Peyer's patch (tissue), 4 donors: ENCODE measurements around the gene PRKD1. TPM values are rescaled to one million over a fixed set of nuclear protein-coding genes. Genes with fewer than 3 reads are reported as not detected.

ENCODE experiments used
- DNase-seq, 3 donors: peaks; one replicate each; pipeline ENCODE4 v3.0.0-alpha.2; 2017 to 2019
- H3K27ac ChIP-seq, 4 donors: fragments of 200-600 bp; sonication (generic); one replicate each; pipeline ENCODE4 v1.5.1; 2016 to 2019
- H3K27me3 ChIP-seq, 2 donors: fragments of 200-600 bp; sonication (generic); one replicate each; pipeline ENCODE4 v1.5.1; 2019
- H3K36me3 ChIP-seq, 3 donors: fragments of 200-600 bp; sonication (generic); one replicate each; pipeline ENCODE4 v1.5.1; 2016 to 2019
- H3K4me1 ChIP-seq, 4 donors: fragments of 200-600 bp; sonication (generic); one replicate each; pipeline ENCODE4 v1.5.1; 2016 to 2019
- H3K4me3 ChIP-seq, 4 donors: fragments of 200-600 bp; sonication (generic); 1 replicate in 3 of 4; 2 replicates in 1 of 4; pipeline ENCODE4 v1.5.1; 2016 to 2019; ENCODE audit warnings: mild to moderate bottlenecking in 1 of 4
- H3K9me3 ChIP-seq, 4 donors: fragments of 200-600 bp; sonication (generic); one replicate each; pipeline ENCODE4 v1.5.1; 2016 to 2019; ENCODE audit warnings: mild to moderate bottlenecking in 1 of 4
- POLR2A ChIP-seq, 2 donors: fragments of 450-650 bp; IDR thresholded peaks; one replicate each; pipeline ENCODE4 v1.5.1; 2017; ENCODE audit warnings: antibody characterized with exemption in 2 of 2, mild to moderate bottlenecking in 2 of 2, moderate library complexity in 2 of 2
- total RNA-seq, 4 donors: library from RNA; depleted of rRNA; stranded (reverse); fragments of >200 nt; gene quantifications; one replicate each; pipeline ENCODE4 v1.1.0, GENCODE V29; 2016
- TF ChIP-seq, protein P1 (sequence below), 6 experiments: fragments of 450-650 bp in 4 of 6; fragments of 200-600 bp in 2 of 6; sonication (generic) in 1 of 6; IDR thresholded peaks; one replicate each; pipeline ENCODE4 v1.5.1; 2017 to 2019; ENCODE audit warnings: antibody characterized with exemption in 6 of 6, mild to moderate bottlenecking in 3 of 6, moderate library complexity in 1 of 6

PRKD1 gene
- total RNA-seq, 4 donors from 2014 or later = 0.88 to 5.0 (median 3.6) TPM

GRCh38 chr14:29664515-29664914 is 263.1 kb downstream of the PRKD1 start:
- TF ChIP-seq, protein P1, sequence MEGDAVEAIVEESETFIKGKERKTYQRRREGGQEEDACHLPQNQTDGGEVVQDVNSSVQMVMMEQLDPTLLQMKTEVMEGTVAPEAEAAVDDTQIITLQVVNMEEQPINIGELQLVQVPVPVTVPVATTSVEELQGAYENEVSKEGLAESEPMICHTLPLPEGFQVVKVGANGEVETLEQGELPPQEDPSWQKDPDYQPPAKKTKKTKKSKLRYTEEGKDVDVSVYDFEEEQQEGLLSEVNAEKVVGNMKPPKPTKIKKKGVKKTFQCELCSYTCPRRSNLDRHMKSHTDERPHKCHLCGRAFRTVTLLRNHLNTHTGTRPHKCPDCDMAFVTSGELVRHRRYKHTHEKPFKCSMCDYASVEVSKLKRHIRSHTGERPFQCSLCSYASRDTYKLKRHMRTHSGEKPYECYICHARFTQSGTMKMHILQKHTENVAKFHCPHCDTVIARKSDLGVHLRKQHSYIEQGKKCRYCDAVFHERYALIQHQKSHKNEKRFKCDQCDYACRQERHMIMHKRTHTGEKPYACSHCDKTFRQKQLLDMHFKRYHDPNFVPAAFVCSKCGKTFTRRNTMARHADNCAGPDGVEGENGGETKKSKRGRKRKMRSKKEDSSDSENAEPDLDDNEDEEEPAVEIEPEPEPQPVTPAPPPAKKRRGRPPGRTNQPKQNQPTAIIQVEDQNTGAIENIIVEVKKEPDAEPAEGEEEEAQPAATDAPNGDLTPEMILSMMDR (IDR thresholded peaks at IDR 0.05) = no peak
- no peak for TF ChIP-seq POLR2A (IDR thresholded peaks at IDR 0.05)
- Histone ChIP-seq H3K4me3 (no peak overlapping the region), H3K36me3 (no peaks in the 10 kb centered on the region), H3K27ac (no peak overlapping the region), H3K4me1 (no peaks in the 10 kb centered on the region), H3K27me3 (no peaks in the 10 kb centered on the region), H3K9me3 (no peaks in the 10 kb centered on the region)
- DNase-seq = no peak

DNA sequence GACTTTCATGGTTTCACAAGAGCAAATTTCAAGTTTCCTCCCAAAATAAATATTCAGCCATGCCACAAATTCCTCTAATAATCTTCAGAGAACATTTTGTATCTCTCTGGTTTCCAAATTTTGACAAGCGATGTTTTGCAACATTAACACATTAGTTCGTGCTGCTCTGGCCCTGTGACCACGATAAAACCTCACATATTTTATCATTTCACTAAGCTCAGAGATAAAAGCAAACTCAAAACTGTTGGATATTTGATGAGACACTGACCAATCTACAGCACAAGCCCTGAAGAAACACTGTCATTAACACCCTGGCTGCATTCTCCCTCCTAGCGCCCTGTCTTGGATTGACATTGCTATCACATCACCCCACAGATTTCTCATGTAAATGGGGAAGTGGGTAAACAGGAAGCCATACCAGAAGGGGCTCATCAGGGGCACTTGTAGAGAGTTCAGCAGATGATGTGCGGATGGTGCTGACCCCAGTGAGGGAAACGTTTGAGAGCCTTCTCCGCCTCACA is 264.3 kb downstream of the PRKD1 start:
- no peak for TF ChIP-seq POLR2A (IDR thresholded peaks at IDR 0.05)
- TF ChIP-seq, protein P1 (IDR thresholded peaks at IDR 0.05) = no peak
- no peaks in the 10 kb centered on the region for H3K4me1 ChIP-seq
- H3K36me3 ChIP-seq = no peaks in the 10 kb centered on the region
- no peaks in the 10 kb centered on the region for H3K9me3 ChIP-seq
- DNase-seq = no peak
- H3K27me3 ChIP-seq = no peaks in the 10 kb centered on the region
- no peak overlapping the region for H3K4me3 ChIP-seq
- no peak overlapping the region for H3K27ac ChIP-seq

DNA sequence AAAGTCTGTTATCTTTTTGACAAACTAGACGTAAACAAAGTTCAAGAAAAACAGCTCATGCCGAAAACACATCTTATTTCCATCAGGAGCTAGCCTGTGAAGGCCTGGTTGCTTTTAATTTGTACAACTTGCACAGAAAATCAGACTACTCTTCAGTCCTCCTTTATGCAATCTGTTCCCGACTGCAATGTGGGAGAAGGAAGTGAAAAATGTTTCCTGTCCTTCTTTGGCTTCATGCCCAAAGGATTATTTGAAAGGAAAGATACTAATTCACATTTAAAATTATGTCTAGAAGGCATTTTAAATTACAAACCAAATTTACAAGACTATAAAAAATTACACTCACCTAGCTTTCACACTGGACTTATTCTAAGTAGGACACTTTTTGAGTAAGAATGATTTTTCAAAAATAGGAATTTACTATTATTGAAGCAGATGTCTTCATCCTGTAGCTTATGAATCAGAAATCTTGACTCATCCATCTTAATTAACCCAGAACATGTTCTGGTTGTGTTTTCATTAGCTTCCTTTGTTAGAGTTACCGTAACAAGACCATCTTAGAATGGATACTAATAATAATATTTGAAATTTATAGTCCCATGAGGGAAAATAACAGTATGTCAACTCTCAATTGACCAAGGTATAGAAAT is 272.6 kb downstream of the PRKD1 start:
- Histone ChIP-seq H3K4me3 (no peak overlapping the region), H3K9me3 (no peaks in the 10 kb centered on the region), H3K36me3 (no peaks in the 10 kb centered on the region), H3K27me3 (no peaks in the 10 kb centered on the region), H3K4me1 (no peaks in the 10 kb centered on the region), H3K27ac (no peak overlapping the region)
- no peak for DNase-seq
- TF ChIP-seq, protein P1 (IDR thresholded peaks at IDR 0.05) = no peak
- no peak for TF ChIP-seq POLR2A (IDR thresholded peaks at IDR 0.05)

GRCh38 chr14:29653303-29653702 is 274.3 kb downstream of the PRKD1 start:
- TF ChIP-seq, protein P1 (IDR thresholded peaks at IDR 0.05) = no peak
- TF ChIP-seq POLR2A (IDR thresholded peaks at IDR 0.05) = no peak
- H3K9me3 ChIP-seq = peaks cover 0 to 9% (median 0%) of the 10 kb centered on the region in 4 donors
- H3K4me1 ChIP-seq = no peaks in the 10 kb centered on the region

DNA sequence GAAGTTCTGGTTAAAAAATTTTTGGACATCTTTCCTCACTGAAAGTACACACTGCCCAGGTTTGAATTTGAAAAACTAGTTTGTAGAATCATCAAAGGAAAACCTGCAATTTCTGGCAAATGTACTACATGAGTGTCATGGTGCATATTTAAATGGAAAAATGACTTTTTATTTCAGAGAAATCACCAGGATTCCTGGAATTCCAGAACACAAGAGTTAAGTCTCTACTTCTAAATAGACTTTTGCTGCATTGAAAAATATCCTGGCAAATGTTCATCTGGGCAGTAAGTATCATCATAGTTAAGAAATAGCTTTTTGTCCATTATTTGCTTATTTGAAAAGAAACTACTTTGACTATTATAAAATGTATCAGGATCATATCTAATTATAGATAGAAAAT is 275.1 kb downstream of the PRKD1 start:
- no peak for DNase-seq
- Histone ChIP-seq H3K4me3 (no peak overlapping the region), H3K9me3 (peaks cover 0 to 14% (median 0%) of the 10 kb centered on the region in 4 donors), H3K27me3 (no peaks in the 10 kb centered on the region), H3K27ac (no peak overlapping the region), H3K4me1 (no peaks in the 10 kb centered on the region), H3K36me3 (no peaks in the 10 kb centered on the region)
- TF ChIP-seq, protein P1 (IDR thresholded peaks at IDR 0.05) = no peak
- TF ChIP-seq POLR2A (IDR thresholded peaks at IDR 0.05) = no peak

More at GRCh38 chr14:29653303-29653702, 274.3 kb downstream of the PRKD1 start:
- Histone ChIP-seq H3K27ac (no peak overlapping the region), H3K36me3 (no peaks in the 10 kb centered on the region), H3K4me3 (no peak overlapping the region), H3K27me3 (no peaks in the 10 kb centered on the region)
- no peak for DNase-seq
